GM21825 (cell line): ENCODE data around the gene DIAPH3.
"Not testable (repeated sequence)": the region's sequence is repeated elsewhere in the genome, so short reads cannot be mapped to it uniquely, and the experiment has no call there.

Experiments used
- ATAC-seq: cut with Tn5 transposase; IDR thresholded peaks from one replicate; pipeline ENCODE4 v1.9.1; 2021; ENCODE audit warnings: mild to moderate bottlenecking, moderate library complexity; ENCODE audit not compliant: unreplicated experiment

The DIAPH3 gene

GRCh38 chr13:60163478-60164233 lies at the start of gene DIAPH3:
TSS of gene DIAPH3 (minus strand) at chr13:60163928. CDS start at chr13:60163766, 162 bp downstream.
- ATAC-seq: peak; percentile 100

- no peak for ATAC-seq
These were observed 49.6 kb upstream of the DIAPH3 start for GRCh38 chr13:60213236-60213744.

- no peak for ATAC-seq
These were observed 47.8 kb upstream of the DIAPH3 start for GRCh38 chr13:60211548-60211947.

- ATAC-seq: no peak
These were observed 47.0 kb upstream of the DIAPH3 start for GRCh38 chr13:60210510-60211330.

- ATAC-seq: not testable (repeated sequence)
These were observed 41.8 kb upstream of the DIAPH3 start for GRCh38 chr13:60205499-60205898.

GRCh38 chr13:60201286-60201685 lies 37.6 kb upstream of the DIAPH3 start:
- ATAC-seq: no peak

- ATAC-seq: not testable (repeated sequence)
These were observed 32.2 kb upstream of the DIAPH3 start for GRCh38 chr13:60195893-60196292.

GRCh38 chr13:60182907-60183306 lies 19.2 kb upstream of the DIAPH3 start:
- ATAC-seq: no peak

GRCh38 chr13:60178327-60178726 lies 14.6 kb upstream of the DIAPH3 start:
- ATAC-seq: no peak

- no peak for ATAC-seq
These were observed 11.8 kb upstream of the DIAPH3 start for GRCh38 chr13:60175571-60175970.

GRCh38 chr13:60174113-60174512 lies 10.4 kb upstream of the DIAPH3 start:
- ATAC-seq: no peak

- no peak for ATAC-seq
These were observed 8.4 kb upstream of the DIAPH3 start for GRCh38 chr13:60172111-60172510.

GRCh38 chr13:60170414-60170813 lies 6.7 kb upstream of the DIAPH3 start:
- ATAC-seq: no peak

- no peak for ATAC-seq
These were observed 5.7 kb upstream of the DIAPH3 start for GRCh38 chr13:60169239-60170031.

- no peak for ATAC-seq
These were observed 3.4 kb upstream of the DIAPH3 start for GRCh38 chr13:60167121-60167520.

GRCh38 chr13:60165391-60166099 lies 1.8 kb upstream of the DIAPH3 start:
- ATAC-seq: no peak

GRCh38 chr13:60164234-60164889 lies 634 bp upstream of the DIAPH3 start:
- ATAC-seq: peak; percentile 21

GRCh38 chr13:60162096-60162495 lies 1.6 kb downstream of the DIAPH3 start:
- ATAC-seq: no peak

- ATAC-seq: peak; percentile 51
These were observed 5.4 kb downstream of the DIAPH3 start for GRCh38 chr13:60158321-60158801.

- ATAC-seq: peak; percentile 48
These were observed 7.8 kb downstream of the DIAPH3 start for GRCh38 chr13:60155978-60156377.
